Osteoblast (primary cell): ENCODE data around the gene ENOX1. TPM values are rescaled to one million over a fixed set of nuclear protein-coding genes. Genes with fewer than 3 reads are reported as not detected.
"Not testable (repeated sequence)": the region's sequence is repeated elsewhere in the genome, so short reads cannot be mapped to it uniquely, and the experiment has no call there.

Experiments used
- DNase-seq: peaks from one replicate; pipeline ENCODE4 v3.0.0; 2011; ENCODE audit warnings: low spot score, mixed read lengths; ENCODE audit not compliant: insufficient read length; ENCODE audit errors: missing footprints
- H2AFZ ChIP-seq: 2 replicates; pipeline ENCODE4 v1.6.0; 2011; ENCODE audit warnings: mild to moderate bottlenecking, low read length
- H3K27ac ChIP-seq: 2 replicates; pipeline ENCODE4 v1.5.1; 2011; ENCODE audit warnings: mild to moderate bottlenecking, low read depth, low read length, moderate library complexity
- H3K27me3 ChIP-seq: 2 replicates; pipeline ENCODE4 v1.6.0; 2012; ENCODE audit warnings: mild to moderate bottlenecking, control low read depth, inconsistent platforms, low read length, moderate library complexity; ENCODE audit not compliant: insufficient read depth
- H3K36me3 ChIP-seq: 2 replicates; pipeline ENCODE4 v1.5.1; 2011; ENCODE audit warnings: mild to moderate bottlenecking, low read length, control low read depth, moderate library complexity; ENCODE audit not compliant: insufficient read depth
- H3K4me1 ChIP-seq: 2 replicates; pipeline ENCODE4 v1.5.1; 2011; ENCODE audit warnings: mild to moderate bottlenecking, low read length, control low read depth, moderate library complexity; ENCODE audit not compliant: insufficient read depth
- H3K4me2 ChIP-seq: 2 replicates; pipeline ENCODE4 v1.6.0; 2011; ENCODE audit warnings: mild to moderate bottlenecking, low read length; ENCODE audit not compliant: insufficient read depth
- H3K4me3 ChIP-seq: fragments of 200-600 bp; sonication (generic); 3 replicates; pipeline ENCODE4 v1.5.1; 2012; ENCODE audit warnings: mild to moderate bottlenecking, low read length, inconsistent platforms; ENCODE audit not compliant: insufficient read depth
- H3K79me2 ChIP-seq: 2 replicates; pipeline ENCODE4 v1.6.0; 2012; ENCODE audit warnings: mild to moderate bottlenecking, low read length, control low read depth, inconsistent platforms; ENCODE audit not compliant: insufficient read depth
- H3K9me3 ChIP-seq: 2 replicates; pipeline ENCODE4 v1.5.1; 2011; ENCODE audit warnings: low read depth, low read length, control low read depth
- H4K20me1 ChIP-seq: 2 replicates; pipeline ENCODE4 v1.6.0; 2012; ENCODE audit warnings: mild to moderate bottlenecking, low read length, control low read depth; ENCODE audit not compliant: insufficient read depth
- total RNA-seq: library from RNA; depleted of rRNA; stranded (reverse); fragments of >200 nt; gene quantifications from 2 replicates; pipeline ENCODE4 v1.2.3, GENCODE V29; 2012
- TF ChIP-seq, protein P1 (sequence below): IDR thresholded peaks from 2 replicates; pipeline ENCODE4 v1.5.1; 2011; ENCODE audit warnings: mild to moderate bottlenecking, low read depth, low read length, moderate library complexity; ENCODE audit errors: extremely low read depth

Gene ENOX1
- total RNA-seq, 1 donor = 5.4 TPM

DNA sequence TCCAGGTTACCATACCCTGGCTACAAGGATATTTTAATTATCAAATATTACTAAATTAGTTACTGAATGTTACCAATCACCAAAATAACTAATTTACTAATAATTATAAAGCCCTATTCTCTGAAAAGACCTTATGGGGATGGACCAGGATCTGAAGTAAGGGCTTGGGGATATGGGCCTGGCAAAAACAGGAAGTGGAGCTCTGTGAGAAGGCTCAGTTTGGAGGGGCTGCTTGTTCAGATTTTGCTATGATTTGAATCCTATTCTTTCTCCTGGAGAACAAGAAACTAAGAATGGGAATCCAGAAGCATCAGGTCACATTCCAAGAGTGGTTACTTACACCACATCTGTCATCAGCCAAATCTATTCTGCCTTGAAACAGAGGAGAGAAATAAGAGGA, 615.3 kb downstream of the ENOX1 start:
- H3K9me3 ChIP-seq = no peaks in the 10 kb centered on the region
- H4K20me1 ChIP-seq = no peaks in the 10 kb centered on the region
- H2AFZ ChIP-seq = no peak overlapping the region
- no peaks in the 10 kb centered on the region for H3K79me2 ChIP-seq
- no peak overlapping the region for H3K27ac ChIP-seq
- TF ChIP-seq, protein P1, sequence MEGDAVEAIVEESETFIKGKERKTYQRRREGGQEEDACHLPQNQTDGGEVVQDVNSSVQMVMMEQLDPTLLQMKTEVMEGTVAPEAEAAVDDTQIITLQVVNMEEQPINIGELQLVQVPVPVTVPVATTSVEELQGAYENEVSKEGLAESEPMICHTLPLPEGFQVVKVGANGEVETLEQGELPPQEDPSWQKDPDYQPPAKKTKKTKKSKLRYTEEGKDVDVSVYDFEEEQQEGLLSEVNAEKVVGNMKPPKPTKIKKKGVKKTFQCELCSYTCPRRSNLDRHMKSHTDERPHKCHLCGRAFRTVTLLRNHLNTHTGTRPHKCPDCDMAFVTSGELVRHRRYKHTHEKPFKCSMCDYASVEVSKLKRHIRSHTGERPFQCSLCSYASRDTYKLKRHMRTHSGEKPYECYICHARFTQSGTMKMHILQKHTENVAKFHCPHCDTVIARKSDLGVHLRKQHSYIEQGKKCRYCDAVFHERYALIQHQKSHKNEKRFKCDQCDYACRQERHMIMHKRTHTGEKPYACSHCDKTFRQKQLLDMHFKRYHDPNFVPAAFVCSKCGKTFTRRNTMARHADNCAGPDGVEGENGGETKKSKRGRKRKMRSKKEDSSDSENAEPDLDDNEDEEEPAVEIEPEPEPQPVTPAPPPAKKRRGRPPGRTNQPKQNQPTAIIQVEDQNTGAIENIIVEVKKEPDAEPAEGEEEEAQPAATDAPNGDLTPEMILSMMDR = no peak
- H3K4me1 ChIP-seq = no peaks in the 10 kb centered on the region
- H3K4me3 ChIP-seq = no peak overlapping the region
- no peaks in the 10 kb centered on the region for H3K27me3 ChIP-seq
- H3K36me3 ChIP-seq = no peaks in the 10 kb centered on the region
- DNase-seq = no peak
- no peak overlapping the region for H3K4me2 ChIP-seq

DNA sequence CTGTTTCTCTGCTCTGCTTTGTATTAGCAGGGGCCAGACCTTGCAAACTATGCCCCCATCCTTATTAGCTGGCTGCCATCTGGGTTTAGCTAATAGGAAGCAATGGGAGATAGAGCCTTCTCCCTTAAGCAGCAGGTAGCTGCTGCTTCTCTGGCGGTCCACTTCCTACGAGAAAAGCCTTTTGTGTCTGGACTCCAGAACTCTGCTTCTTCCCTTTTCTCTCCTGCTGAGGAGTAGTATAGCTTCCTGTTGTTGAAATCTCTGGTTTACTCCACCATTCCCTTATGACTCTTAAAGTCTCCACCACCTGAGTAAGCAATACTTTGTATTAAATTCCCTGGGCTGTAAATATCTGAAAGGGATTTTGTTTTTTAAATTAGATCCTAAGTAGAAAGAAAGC, 616.3 kb downstream of the ENOX1 start:
- Histone ChIP-seq H4K20me1 (no peaks in the 10 kb centered on the region), H3K9me3 (no peaks in the 10 kb centered on the region), H3K36me3 (no peaks in the 10 kb centered on the region), H3K27me3 (no peaks in the 10 kb centered on the region), H3K4me2 (no peak overlapping the region), H3K27ac (no peak overlapping the region), H2AFZ (no peak overlapping the region), H3K4me1 (no peaks in the 10 kb centered on the region), H3K79me2 (no peaks in the 10 kb centered on the region), H3K4me3 (no peak overlapping the region)
- DNase-seq = no peak
- TF ChIP-seq, protein P1 = no peak

DNA sequence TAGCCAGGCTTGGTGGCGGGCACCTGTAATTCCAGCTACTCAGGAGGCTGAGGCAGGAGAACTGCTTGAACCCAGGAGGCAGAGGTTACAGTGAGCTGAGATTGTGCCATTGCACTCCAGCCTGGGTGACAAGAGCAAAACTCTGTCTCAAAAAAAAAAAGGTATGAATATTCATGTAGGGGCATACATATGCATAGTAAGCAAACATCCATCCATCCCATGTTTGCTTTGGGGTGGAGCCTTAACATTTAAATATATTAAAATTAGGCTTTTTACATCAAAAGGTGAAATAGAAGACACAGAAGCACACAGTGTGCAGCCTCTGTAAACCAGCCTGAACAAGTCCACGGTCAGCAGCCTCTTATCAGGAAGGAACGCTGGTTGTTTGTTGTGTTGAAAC, 618.3 kb downstream of the ENOX1 start:
- H3K36me3 ChIP-seq, H3K79me2 ChIP-seq, H3K4me2 ChIP-seq, H3K27me3 ChIP-seq, H3K9me3 ChIP-seq, H3K4me3 ChIP-seq, H3K27ac ChIP-seq, H2AFZ ChIP-seq, H3K4me1 ChIP-seq, H4K20me1 ChIP-seq, DNase-seq: not testable (repeated sequence)

DNA sequence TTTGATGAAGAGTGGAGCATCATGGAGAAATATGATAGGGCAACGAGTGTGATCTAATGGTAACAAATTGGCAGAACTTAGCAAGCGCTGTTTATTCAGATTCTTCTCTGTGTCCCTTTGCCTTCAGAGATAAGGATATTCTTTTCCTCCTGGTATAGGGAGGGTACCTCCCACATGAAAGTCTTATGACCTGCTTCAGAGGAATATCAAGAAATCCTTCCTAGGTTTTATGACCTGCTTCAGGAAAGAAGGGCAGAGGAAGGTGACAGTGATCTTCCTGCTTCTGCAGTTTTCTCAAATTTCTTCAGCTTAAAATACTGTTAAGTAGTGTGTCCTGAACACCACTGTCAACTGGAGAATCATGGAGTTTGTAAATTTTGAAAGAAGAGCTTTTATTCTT, 619.0 kb downstream of the ENOX1 start:
- Histone ChIP-seq H2AFZ (no peak overlapping the region), H3K4me3 (no peak overlapping the region), H4K20me1 (no peaks in the 10 kb centered on the region), H3K4me1 (no peaks in the 10 kb centered on the region), H3K27me3 (no peaks in the 10 kb centered on the region), H3K27ac (no peak overlapping the region), H3K4me2 (no peak overlapping the region), H3K36me3 (no peaks in the 10 kb centered on the region), H3K9me3 (no peaks in the 10 kb centered on the region), H3K79me2 (no peaks in the 10 kb centered on the region)
- no peak for DNase-seq
- TF ChIP-seq, protein P1 = no peak
